NCI-H1694 treated with DMSO at 0.1 percent for 48 hours (cell line): Measurements from ENCODE around the gene PLXND1.
A peak's percentile ranks its signal among the peaks of the same experiment; 100 is the strongest.
"Not testable (repeated sequence)": the region's sequence is repeated elsewhere in the genome, so short reads cannot be mapped to it uniquely, and the experiment has no call there.

Experiments used
- DNase-seq: peaks from one replicate; lab custom pipeline; 2025; lab: John Stamatoyannopoulos, UW

Gene PLXND1

GRCh38 chr3:129612534-129613366 is 6.3 kb upstream of the PLXND1 start:
- DNase-seq: no peak

GRCh38 chr3:129611812-129612533 is 5.5 kb upstream of the PLXND1 start:
- DNase-seq: no peak

- no peak for DNase-seq
Measured at GRCh38 chr3:129611446-129611800, 4.9 kb upstream of the PLXND1 start.

GRCh38 chr3:129610794-129611445 is 4.4 kb upstream of the PLXND1 start:
- not testable (repeated sequence) for DNase-seq

GRCh38 chr3:129610276-129610675 is 3.8 kb upstream of the PLXND1 start:
- DNase-seq: no peak

GRCh38 chr3:129609591-129610182 is 3.2 kb upstream of the PLXND1 start:
- no peak for DNase-seq

- no peak for DNase-seq
Measured at GRCh38 chr3:129608936-129609590, 2.6 kb upstream of the PLXND1 start.

- DNase-seq: peak; percentile 69
Measured at GRCh38 chr3:129608087-129608935, 1.8 kb upstream of the PLXND1 start.

- DNase-seq: no peak
Measured at GRCh38 chr3:129607391-129608068, 1.1 kb upstream of the PLXND1 start.

GRCh38 chr3:129605922-129606635 is 397 bp downstream of the PLXND1 start:
- DNase-seq: no peak

- peak; percentile 48 for DNase-seq
Measured at GRCh38 chr3:129605203-129605921, 1.1 kb downstream of the PLXND1 start.

- DNase-seq: no peak
Measured at GRCh38 chr3:129604767-129605166, 1.7 kb downstream of the PLXND1 start.

- no peak for DNase-seq
Measured at GRCh38 chr3:129603991-129604749, 2.3 kb downstream of the PLXND1 start.

GRCh38 chr3:129603561-129603942 is 2.9 kb downstream of the PLXND1 start:
- no peak for DNase-seq

- DNase-seq: no peak
Measured at GRCh38 chr3:129602730-129603560, 3.5 kb downstream of the PLXND1 start.

- DNase-seq: no peak
Measured at GRCh38 chr3:129602309-129602708, 4.2 kb downstream of the PLXND1 start.

GRCh38 chr3:129601713-129602112 is 4.8 kb downstream of the PLXND1 start:
- DNase-seq: no peak
